GM18511 (cell line): ENCODE measurements around the gene PLAAT3.
"Not testable (repeated sequence)": the region's sequence is repeated elsewhere in the genome, so short reads cannot be mapped to it uniquely, and the experiment has no call there.

Experiments
- ATAC-seq: cut with Tn5 transposase; IDR thresholded peaks from one replicate; pipeline ENCODE4 v1.9.1; 2021; ENCODE audit warnings: mild to moderate bottlenecking, moderate library complexity; ENCODE audit not compliant: unreplicated experiment

Gene PLAAT3

GRCh38 chr11:63547061-63547460 lies 67.2 kb downstream of the PLAAT3 start:
- no peak for ATAC-seq

GRCh38 chr11:63543711-63544110 lies 70.5 kb downstream of the PLAAT3 start:
- no peak for ATAC-seq

- ATAC-seq: not testable (repeated sequence)
These were observed 71.7 kb downstream of the PLAAT3 start for GRCh38 chr11:63542506-63542905.

- ATAC-seq: no peak
These were observed 76.7 kb downstream of the PLAAT3 start for GRCh38 chr11:63537293-63538101.

- ATAC-seq: no peak
These were observed 77.5 kb downstream of the PLAAT3 start, which contains the start of gene PLAAT4 for GRCh38 chr11:63536669-63537292. PLAAT4 (plus strand) TSS chr11:63536808; CDS start chr11:63536869, 61 bp downstream.

- ATAC-seq: no peak
These were observed 78.5 kb downstream of the PLAAT3 start for GRCh38 chr11:63535734-63536133.

- ATAC-seq: peak; percentile 57
These were observed 79.3 kb downstream of the PLAAT3 start for GRCh38 chr11:63534895-63535461.

- no peak for ATAC-seq
These were observed 80.2 kb downstream of the PLAAT3 start for GRCh38 chr11:63534076-63534475.

- ATAC-seq: no peak
These were observed 81.3 kb downstream of the PLAAT3 start for GRCh38 chr11:63532799-63533475.

- no peak for ATAC-seq
These were observed 82.1 kb downstream of the PLAAT3 start for GRCh38 chr11:63532117-63532516.

GRCh38 chr11:63531074-63531792 lies 83.0 kb downstream of the PLAAT3 start:
- peak; percentile 91 for ATAC-seq

- ATAC-seq: no peak
These were observed 84.2 kb downstream of the PLAAT3 start for GRCh38 chr11:63530021-63530420.

- ATAC-seq: not testable (repeated sequence)
These were observed 84.9 kb downstream of the PLAAT3 start for GRCh38 chr11:63529373-63529772.

- not testable (repeated sequence) for ATAC-seq
These were observed 85.4 kb downstream of the PLAAT3 start for GRCh38 chr11:63528729-63529278.

- not testable (repeated sequence) for ATAC-seq
These were observed 86.1 kb downstream of the PLAAT3 start for GRCh38 chr11:63528156-63528555.

- ATAC-seq: no peak
These were observed 86.6 kb downstream of the PLAAT3 start for GRCh38 chr11:63527667-63528066.
